ENCODE measurements around the gene ZBTB37.
A peak's percentile ranks its signal among the peaks of the same experiment; 100 is the strongest.

The ZBTB37 gene, protein sequence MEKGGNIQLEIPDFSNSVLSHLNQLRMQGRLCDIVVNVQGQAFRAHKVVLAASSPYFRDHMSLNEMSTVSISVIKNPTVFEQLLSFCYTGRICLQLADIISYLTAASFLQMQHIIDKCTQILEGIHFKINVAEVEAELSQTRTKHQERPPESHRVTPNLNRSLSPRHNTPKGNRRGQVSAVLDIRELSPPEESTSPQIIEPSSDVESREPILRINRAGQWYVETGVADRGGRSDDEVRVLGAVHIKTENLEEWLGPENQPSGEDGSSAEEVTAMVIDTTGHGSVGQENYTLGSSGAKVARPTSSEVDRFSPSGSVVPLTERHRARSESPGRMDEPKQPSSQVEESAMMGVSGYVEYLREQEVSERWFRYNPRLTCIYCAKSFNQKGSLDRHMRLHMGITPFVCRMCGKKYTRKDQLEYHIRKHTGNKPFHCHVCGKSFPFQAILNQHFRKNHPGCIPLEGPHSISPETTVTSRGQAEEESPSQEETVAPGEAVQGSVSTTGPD

DNA sequence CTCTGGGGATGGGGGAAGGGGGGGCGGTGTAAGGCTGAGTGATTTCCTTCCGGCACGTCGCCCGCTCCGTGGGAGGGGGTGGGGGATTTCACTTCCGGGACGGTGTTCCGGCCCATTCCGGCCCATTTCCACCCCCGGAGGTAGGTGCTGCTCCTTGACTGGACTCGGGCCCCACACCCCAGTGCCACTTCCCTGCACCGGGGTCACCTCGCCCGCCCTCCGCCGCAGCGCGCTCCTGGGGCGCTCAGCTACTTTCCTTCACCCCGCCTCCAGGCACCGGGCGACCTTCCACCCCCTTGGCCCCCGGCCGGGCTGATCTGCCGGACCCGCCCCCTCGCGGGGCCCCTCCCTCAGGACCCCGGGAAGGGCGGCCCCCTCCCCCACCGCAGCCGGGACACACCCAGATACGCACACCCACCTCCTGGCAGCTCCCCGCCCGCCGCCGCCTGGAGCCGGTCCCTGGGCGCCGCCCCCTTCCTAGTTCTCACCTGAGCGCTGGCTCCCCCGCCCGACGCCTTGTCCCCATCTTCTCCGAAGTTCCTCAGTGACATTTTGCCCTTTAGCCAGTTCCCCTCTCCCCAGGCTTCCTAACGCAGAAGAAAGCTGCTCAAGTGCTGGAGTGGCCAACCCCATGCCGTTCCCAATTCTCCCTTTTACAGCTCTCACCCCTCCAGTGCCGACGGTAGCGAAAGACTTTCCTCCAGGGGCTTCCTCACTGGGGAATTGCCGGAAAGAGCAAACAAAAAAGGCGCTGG, at the start of gene ZBTB37:
ZBTB37 (plus strand) TSS at position 115 of the 755 bp plus-strand sequence. CDS start 1,846 bp downstream, outside the sequence.
- TF ChIP-seq, protein P1, sequence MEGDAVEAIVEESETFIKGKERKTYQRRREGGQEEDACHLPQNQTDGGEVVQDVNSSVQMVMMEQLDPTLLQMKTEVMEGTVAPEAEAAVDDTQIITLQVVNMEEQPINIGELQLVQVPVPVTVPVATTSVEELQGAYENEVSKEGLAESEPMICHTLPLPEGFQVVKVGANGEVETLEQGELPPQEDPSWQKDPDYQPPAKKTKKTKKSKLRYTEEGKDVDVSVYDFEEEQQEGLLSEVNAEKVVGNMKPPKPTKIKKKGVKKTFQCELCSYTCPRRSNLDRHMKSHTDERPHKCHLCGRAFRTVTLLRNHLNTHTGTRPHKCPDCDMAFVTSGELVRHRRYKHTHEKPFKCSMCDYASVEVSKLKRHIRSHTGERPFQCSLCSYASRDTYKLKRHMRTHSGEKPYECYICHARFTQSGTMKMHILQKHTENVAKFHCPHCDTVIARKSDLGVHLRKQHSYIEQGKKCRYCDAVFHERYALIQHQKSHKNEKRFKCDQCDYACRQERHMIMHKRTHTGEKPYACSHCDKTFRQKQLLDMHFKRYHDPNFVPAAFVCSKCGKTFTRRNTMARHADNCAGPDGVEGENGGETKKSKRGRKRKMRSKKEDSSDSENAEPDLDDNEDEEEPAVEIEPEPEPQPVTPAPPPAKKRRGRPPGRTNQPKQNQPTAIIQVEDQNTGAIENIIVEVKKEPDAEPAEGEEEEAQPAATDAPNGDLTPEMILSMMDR (IDR thresholded peaks at IDR 0.05; ENCODE audit: low read depth, low read length) = no peak
- DNase-seq (ENCODE audit: extremely low read depth, low read depth) = peak; percentile 27

DNA sequence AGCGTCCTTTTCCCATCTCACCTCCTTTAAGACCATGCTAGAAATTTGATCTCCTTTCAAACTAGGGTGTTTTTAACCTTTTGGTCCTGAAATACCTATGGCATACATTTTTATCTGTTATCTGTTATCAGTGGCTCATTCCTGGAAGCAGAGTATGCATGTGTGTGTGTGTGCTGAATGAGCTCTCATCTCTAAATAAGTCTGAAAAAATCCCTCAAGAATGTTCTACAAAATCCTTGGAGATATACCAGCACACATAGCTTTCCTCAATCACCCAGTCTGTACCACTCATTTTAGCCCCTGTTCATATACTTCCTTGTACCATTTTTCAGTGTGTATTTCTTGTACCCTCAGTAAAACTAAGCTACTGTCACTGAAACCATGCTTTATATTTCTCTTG, 49.7 kb upstream of the ZBTB37 start:
- TF ChIP-seq, protein P1 (IDR thresholded peaks at IDR 0.05; ENCODE audit: low read depth, low read length) = no peak
- no peak for DNase-seq (ENCODE audit: extremely low read depth, low read depth)

DNA sequence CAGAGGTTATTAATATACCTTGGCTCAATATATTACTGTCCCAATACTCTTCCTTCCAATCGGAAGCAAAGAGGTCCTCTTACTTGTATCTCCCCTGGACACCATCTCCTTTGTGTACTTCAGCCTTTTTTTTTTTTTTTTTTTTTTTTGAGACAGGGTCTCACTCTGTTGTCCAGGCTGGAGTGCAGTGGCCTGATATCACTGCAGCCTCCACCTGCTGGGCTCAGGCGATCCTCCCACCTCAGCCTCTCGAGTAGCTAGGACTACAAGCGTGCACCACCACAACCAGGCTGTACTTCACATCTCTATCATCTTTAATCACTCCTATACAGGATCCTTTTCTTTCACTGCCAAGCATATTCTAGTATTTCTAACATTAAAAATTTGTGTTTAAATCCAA, 46.5 kb upstream of the ZBTB37 start:
- TF ChIP-seq, protein P1 (IDR thresholded peaks at IDR 0.05; ENCODE audit: low read depth, low read length) = no peak

GRCh38 chr1:173823781-173824314, 44.3 kb upstream of the ZBTB37 start:
- DNase-seq (ENCODE audit: extremely low read depth, low read depth) = no peak
- TF ChIP-seq, protein P1 (IDR thresholded peaks at IDR 0.05; ENCODE audit: low read depth, low read length) = no peak

More for the DNA sequence above, 46.5 kb upstream of the ZBTB37 start:
- no peak for DNase-seq (ENCODE audit: extremely low read depth, low read depth)

DNA sequence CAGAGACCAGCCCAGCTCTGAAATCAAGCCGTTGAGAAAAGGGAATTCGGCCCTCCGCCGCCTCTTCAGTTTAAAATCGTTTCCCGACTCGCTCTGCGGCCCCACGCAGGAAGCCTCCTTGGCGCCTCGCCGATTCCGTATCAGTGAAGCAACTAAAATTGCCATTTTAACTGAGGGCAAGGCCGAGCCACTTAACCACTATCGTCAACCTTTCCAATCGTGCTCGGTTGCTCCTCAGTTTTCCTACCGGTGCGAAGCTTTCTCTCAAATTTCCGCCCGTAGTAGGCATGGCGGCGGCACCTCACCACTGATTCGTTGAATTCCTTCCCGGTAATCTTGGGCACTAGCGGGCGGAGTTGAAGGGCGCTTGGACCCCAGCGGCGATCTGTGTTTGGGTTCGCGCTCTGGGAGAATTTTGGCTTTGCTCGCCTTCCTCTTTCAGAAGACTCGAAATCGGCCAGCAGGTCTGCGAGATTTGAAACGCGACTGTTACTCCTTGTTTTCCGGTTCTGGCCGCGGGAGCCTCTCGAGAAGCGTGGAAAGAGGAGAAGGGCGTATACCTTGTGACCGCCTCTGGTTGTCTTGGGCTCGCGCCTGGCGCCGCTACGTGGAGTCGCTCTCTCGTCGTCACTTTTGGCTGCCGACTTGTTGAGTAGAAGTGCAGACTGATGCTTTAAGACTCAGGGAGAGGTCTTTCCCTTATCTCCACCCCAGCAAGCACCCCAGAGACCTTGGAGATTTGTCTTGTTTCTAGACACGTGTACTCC, 43.7 kb upstream of the ZBTB37 start, which contains the start of the genes CENPL and DARS2:
CENPL (minus strand) TSS at position 569 of the 767 bp plus-strand sequence. CDS start 13,584 bp downstream, outside the sequence.
DARS2 (plus strand) TSS at position 359 of the 767 bp plus-strand sequence. CDS start 557 bp downstream, outside the sequence.
- peak; percentile 95 for DNase-seq (ENCODE audit: extremely low read depth, low read depth)
- TF ChIP-seq, protein P1 (IDR thresholded peaks at IDR 0.05; ENCODE audit: low read depth, low read length) = no peak

DNA sequence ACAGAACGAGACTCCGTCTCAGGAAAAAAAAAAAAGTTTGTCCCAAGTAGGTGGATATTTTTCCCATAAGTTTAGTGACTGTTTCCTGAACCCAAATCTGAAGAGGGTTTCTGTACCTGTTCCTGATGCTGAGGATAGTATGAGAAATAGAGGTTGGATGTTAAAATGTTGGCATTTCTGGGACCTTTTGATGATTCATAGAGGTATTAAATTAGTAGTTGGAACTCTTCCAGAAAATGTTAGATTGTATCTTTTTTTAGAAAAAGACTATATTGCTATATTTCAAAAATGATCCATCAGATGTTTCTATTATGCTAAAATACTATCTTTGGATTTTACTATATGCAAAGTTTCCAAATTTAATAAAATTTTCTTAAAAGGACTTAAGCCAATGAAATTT, 40.6 kb upstream of the ZBTB37 start:
- TF ChIP-seq, protein P1 (IDR thresholded peaks at IDR 0.05; ENCODE audit: low read depth, low read length) = no peak
- DNase-seq (ENCODE audit: extremely low read depth, low read depth) = no peak
